ENCODE data around the gene EFNA4. TPM values are rescaled to one million over a fixed set of nuclear protein-coding genes. Genes with fewer than 3 reads are reported as not detected.
A peak's percentile ranks its signal among the peaks of the same experiment; 100 is the strongest.

Gene EFNA4
- total RNA-seq, 2 donors from 2014 or later = 2.2 to 3.5 TPM

GRCh38 chr1:155075535-155075934 lies 12.0 kb downstream of the EFNA4 start:
- no peaks in the 10 kb centered on the region for H3K9me3 ChIP-seq
- peaks cover 7 to 14% of the 10 kb centered on the region in 2 donors for H3K27me3 ChIP-seq
- no peak for TF ChIP-seq CTCF (IDR thresholded peaks at IDR 0.05)
- no peak for DNase-seq (ENCODE audit: low spot score)
- no peak overlapping the region for H3K27ac ChIP-seq
- H3K4me1 ChIP-seq = peaks cover 0 to 30% of the 10 kb centered on the region in 2 donors
- no peak overlapping the region for H3K4me3 ChIP-seq
- no peaks in the 10 kb centered on the region for H3K36me3 ChIP-seq

GRCh38 chr1:155076371-155076770 lies 12.8 kb downstream of the EFNA4 start:
- H3K27me3 ChIP-seq = peaks cover 15 to 22% of the 10 kb centered on the region in 2 donors
- no peaks in the 10 kb centered on the region for H3K9me3 ChIP-seq
- DNase-seq (ENCODE audit: low spot score) = no peak
- H3K27ac ChIP-seq = no peak overlapping the region
- TF ChIP-seq CTCF (IDR thresholded peaks at IDR 0.05) = no peak
- no peak overlapping the region for H3K4me3 ChIP-seq
- H3K36me3 ChIP-seq = no peaks in the 10 kb centered on the region
- H3K4me1 ChIP-seq = peaks cover 0 to 30% of the 10 kb centered on the region in 2 donors

GRCh38 chr1:155077346-155077745 lies 13.8 kb downstream of the EFNA4 start:
- Histone ChIP-seq H3K36me3 (no peaks in the 10 kb centered on the region), H3K4me3 (no peak overlapping the region), H3K4me1 (peaks cover 0 to 38% of the 10 kb centered on the region in 2 donors), H3K27me3 (peaks cover 23 to 32% of the 10 kb centered on the region in 2 donors), H3K9me3 (no peaks in the 10 kb centered on the region), H3K27ac (no peak overlapping the region)
- no peak for DNase-seq (ENCODE audit: low spot score)
- TF ChIP-seq CTCF (IDR thresholded peaks at IDR 0.05) = no peak

- peaks cover 0 to 43% of the 10 kb centered on the region in 2 donors for H3K4me1 ChIP-seq
- H3K27ac ChIP-seq = no peak overlapping the region
- H3K9me3 ChIP-seq = no peaks in the 10 kb centered on the region
- peaks cover 29 to 37% of the 10 kb centered on the region in 2 donors for H3K27me3 ChIP-seq
- DNase-seq (ENCODE audit: low spot score) = no peak
- TF ChIP-seq CTCF (IDR thresholded peaks at IDR 0.05) = no peak
- H3K4me3 ChIP-seq = peak overlapping the region in 1 of 2 donors; percentile 53
- H3K36me3 ChIP-seq = no peaks in the 10 kb centered on the region
Measured at GRCh38 chr1:155077758-155078445, 14.4 kb downstream of the EFNA4 start.

GRCh38 chr1:155078469-155079209 lies 15.1 kb downstream of the EFNA4 start, which contains the start of gene EFNA3:
Gene EFNA3 (plus strand): TSS chr1:155078837. CDS start chr1:155078942, 105 bp downstream.
- H3K27me3 ChIP-seq = peaks cover 31 to 45% of the 10 kb centered on the region in 2 donors
- DNase-seq (ENCODE audit: low spot score) = no peak
- H3K27ac ChIP-seq = no peak within 1 kb of the TSS
- no peak for TF ChIP-seq CTCF (IDR thresholded peaks at IDR 0.05)
- H3K4me1 ChIP-seq = peaks cover 0 to 45% of the 10 kb centered on the region in 2 donors
- H3K36me3 ChIP-seq = no peaks in the 10 kb centered on the region
- no peaks in the 10 kb centered on the region for H3K9me3 ChIP-seq
- H3K4me3 ChIP-seq = peak within 1 kb of the TSS; percentile 39 to 53
